Stomach (tissue), 9 donors: ENCODE data around the gene MTA2. TPM values are rescaled to one million over a fixed set of nuclear protein-coding genes. Genes with fewer than 3 reads are reported as not detected.

Experiments used
- DNase-seq, 2 donors: peaks; one replicate each; pipeline versions ENCODE4 v3.0.0 to v3.0.0-alpha.2; 2013 to 2019
- H3K27ac ChIP-seq, 5 donors: fragments of 200-600 bp in 4 of 5; sonication (generic) in 4 of 5; one replicate each; pipeline ENCODE4 v1.5.1; 2013 to 2019; ENCODE audit warnings: mild to moderate bottlenecking in 1 of 5, moderate library complexity in 1 of 5
- H3K27me3 ChIP-seq, 3 donors: fragments of 200-600 bp; sonication (generic); one replicate each; pipeline ENCODE4 v1.5.1; 2017 to 2019; ENCODE audit warnings: mixed run types in 1 of 3
- H3K36me3 ChIP-seq, 4 donors: fragments of 200-600 bp; sonication (generic); 1 replicate in 3 of 4; 2 replicates in 1 of 4; pipeline ENCODE4 v1.5.1; 2016 to 2019
- H3K4me1 ChIP-seq, 4 donors: fragments of 200-600 bp; sonication (generic); one replicate each; pipeline ENCODE4 v1.5.1; 2016 to 2019
- H3K4me3 ChIP-seq, 4 donors: fragments of 200-600 bp; sonication (generic) in 3 of 4; one replicate each; pipeline ENCODE4 v1.5.1; 2016 to 2019; ENCODE audit warnings: mild to moderate bottlenecking in 1 of 4
- H3K9me3 ChIP-seq, 4 donors: fragments of 200-600 bp; sonication (generic); one replicate each; pipeline ENCODE4 v1.5.1; 2016 to 2019
- CTCF ChIP-seq, 7 experiments: fragments of 450-650 bp in 4 of 7; fragments of 200-600 bp in 3 of 7; sonication (generic) in 3 of 7; IDR thresholded peaks; one replicate each; pipeline ENCODE4 v1.5.1; 2016 to 2019; ENCODE audit warnings: antibody characterized with exemption in 7 of 7, control low read depth in 2 of 7, mild to moderate bottlenecking in 1 of 7
- EP300 ChIP-seq: sonication (generic); formaldehyde crosslinking; IDR thresholded peaks from one replicate; pipeline ENCODE4 v1.6.1; 2017; ENCODE audit warnings: antibody characterized with exemption
- POLR2A ChIP-seq, 4 donors: fragments of 450-650 bp; IDR thresholded peaks; one replicate each; pipeline ENCODE4 v1.6.1; 2016; ENCODE audit warnings: antibody characterized with exemption in 4 of 4, control low read depth in 2 of 4, mild to moderate bottlenecking in 1 of 4, moderate library complexity in 1 of 4
- POLR2AphosphoS5 ChIP-seq, 3 donors: sonication (generic); formaldehyde crosslinking; IDR thresholded peaks; one replicate each; pipeline ENCODE4 v1.6.1; 2016; ENCODE audit warnings: antibody characterized with exemption in 3 of 3
- WGBS, 5 donors: extraction: QIAGEN DNeasy Blood & Tissue Kit in 3 of 5; methylation state at CpG; one replicate each; pipeline versions ENCODE4 v1.1.5 to v1.1.7; 2013 to 2018; 5-methylcytosine and 5-hydroxymethylcytosine counted together
- intact Hi-C: fragments of 100-400 bp; cut with DNase I; formaldehyde crosslinking; loops from one replicate; pipeline ENCODE4 v1.15.1; 2023; ENCODE audit warnings: low total_unique reads
- polyA plus RNA-seq, 3 donors: library from polyadenylated mRNA; stranded (reverse); fragments of 200-250 nt; gene quantifications; one replicate each; pipeline ENCODE4 v1.2.3, GENCODE V29; 2013
- total RNA-seq, 5 donors: library from RNA; depleted of rRNA; stranded (reverse); fragments of >200 nt; gene quantifications; one replicate each; pipeline versions ENCODE4 v1.1.0 to v1.2.3, GENCODE V29; 2014 to 2016
- donor health status: healthy with polysubstance abuse.
- donor health status: Bipolar disorder and iron deficiency.
- donor health status: healthy.

The MTA2 gene
- total and polyA plus RNA-seq, 8 donors = 32.8 to 110 (median 56.5) TPM

DNA sequence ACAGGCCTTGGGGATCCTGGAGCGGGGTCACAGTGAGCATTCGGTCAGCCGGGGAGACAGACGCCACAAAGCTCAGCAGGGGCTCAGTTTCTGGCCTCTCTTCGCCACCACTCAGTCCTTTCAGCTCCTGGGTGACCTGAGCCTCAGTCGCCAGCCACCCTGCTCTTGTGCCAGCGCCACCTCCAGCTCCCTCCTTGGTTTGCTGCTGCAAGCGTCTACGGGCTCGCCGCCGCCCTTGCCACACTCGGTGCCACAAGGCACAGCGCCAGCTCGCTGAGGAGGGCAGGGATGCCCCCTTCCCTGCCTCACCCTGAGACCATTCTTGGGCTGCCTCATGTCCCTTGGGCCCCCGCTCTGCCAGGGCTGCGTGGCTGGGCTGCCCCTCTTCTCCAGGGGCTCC is 26.5 kb downstream of the MTA2 start:
- Histone ChIP-seq H3K27ac (peak overlapping the region; percentile 84 to 95 (median 93)), H3K4me3 (peak overlapping the region; percentile 74 to 98 (median 84)), H3K4me1 (peaks cover 26 to 60% (median 51%) of the 10 kb centered on the region in 4 donors), H3K27me3 (no peaks in the 10 kb centered on the region), H3K36me3 (peaks cover 29 to 69% (median 68%) of the 10 kb centered on the region in 4 donors), H3K9me3 (no peaks in the 10 kb centered on the region)
- peak; percentile 39 to 63 for DNase-seq
- TF ChIP-seq POLR2A (IDR thresholded peaks at IDR 0.05) (no peak), EP300 (no peak), CTCF (IDR thresholded peaks at IDR 0.05) (no peak), POLR2AphosphoS5 (IDR thresholded peaks at IDR 0.05) (peak in 2 of 3 donors; percentile 19 to 22)
- intact Hi-C loops = no loop called here
- WGBS, 5 donors = 17 to 47% (median 30%) methylated on average over 16 to 17 of the region's 17 CpGs

GRCh38 chr11:62574363-62575071 is 27.1 kb downstream of the MTA2 start:
- peak overlapping the region; percentile 84 to 95 (median 93) for H3K27ac ChIP-seq
- no peaks in the 10 kb centered on the region for H3K9me3 ChIP-seq
- DNase-seq = peak; percentile 40 to 77
- peak overlapping the region; percentile 74 to 98 (median 84) for H3K4me3 ChIP-seq
- no peaks in the 10 kb centered on the region for H3K27me3 ChIP-seq
- WGBS, 5 donors = 0 to 1% (median 1%) methylated on average over 30 to 33 of the region's 33 CpGs
- H3K4me1 ChIP-seq = peaks cover 26 to 67% (median 54%) of the 10 kb centered on the region in 4 donors
- intact Hi-C loops = no loop called here
- H3K36me3 ChIP-seq = peaks cover 32 to 69% (median 68%) of the 10 kb centered on the region in 4 donors
- TF ChIP-seq POLR2A (IDR thresholded peaks at IDR 0.05) (no peak), CTCF (IDR thresholded peaks at IDR 0.05) (no peak), EP300 (no peak), POLR2AphosphoS5 (IDR thresholded peaks at IDR 0.05) (no peak)

GRCh38 chr11:62573592-62574362 is 27.9 kb downstream of the MTA2 start, which contains the start of gene EEF1G:
EEF1G (minus strand) TSS chr11:62573891; CDS start chr11:62573842, 49 bp downstream.
- H3K9me3 ChIP-seq = no peaks in the 10 kb centered on the region
- intact Hi-C loops = no loop called here
- peak; percentile 98 to 100 for DNase-seq
- no peaks in the 10 kb centered on the region for H3K27me3 ChIP-seq
- no peak for TF ChIP-seq CTCF (IDR thresholded peaks at IDR 0.05)
- peak in 2 of 4 donors; percentile 49 to 60 for TF ChIP-seq POLR2A (IDR thresholded peaks at IDR 0.05)
- peak; percentile 74 to 89 (median 86) for TF ChIP-seq POLR2AphosphoS5 (IDR thresholded peaks at IDR 0.05)
- no peak for TF ChIP-seq EP300
- peak within 1 kb of the TSS; percentile 84 to 95 (median 93) for H3K27ac ChIP-seq
- peaks cover 26 to 68% (median 56%) of the 10 kb centered on the region in 4 donors for H3K4me1 ChIP-seq
- peaks cover 38 to 69% (median 68%) of the 10 kb centered on the region in 4 donors for H3K36me3 ChIP-seq
- peak within 1 kb of the TSS; percentile 74 to 98 (median 84) for H3K4me3 ChIP-seq
- WGBS, 5 donors = 0 to 1% (median 1%) methylated on average over 46 of the region's 46 CpGs

DNA sequence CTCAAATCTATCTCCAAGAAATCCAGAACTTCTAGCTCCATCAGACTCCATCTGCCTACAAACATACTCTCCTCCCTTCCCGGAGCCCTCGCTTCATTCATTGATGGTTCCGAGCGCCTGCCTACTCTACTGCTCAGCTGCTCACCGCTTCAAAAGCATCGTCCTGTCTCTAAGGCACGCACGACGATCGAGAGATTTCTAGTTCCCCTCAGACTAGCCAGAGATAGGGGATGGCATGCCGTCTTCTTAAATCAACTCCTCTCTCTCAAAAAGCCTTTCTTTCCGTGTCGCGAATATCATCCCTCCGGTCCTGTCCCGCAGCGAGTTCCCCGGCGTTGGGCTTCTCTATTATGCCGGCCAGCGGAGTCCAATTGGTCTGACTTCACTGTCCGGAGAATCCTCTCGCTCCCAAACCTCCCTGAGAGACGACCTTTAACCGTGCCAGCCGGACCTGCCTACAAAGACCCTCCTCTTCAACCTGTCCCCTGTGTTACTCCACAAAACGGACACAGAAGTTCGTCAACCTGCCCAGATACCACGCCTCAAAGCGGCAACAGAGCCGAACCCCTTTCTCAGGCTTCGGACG is 28.6 kb downstream of the MTA2 start:
- no peaks in the 10 kb centered on the region for H3K9me3 ChIP-seq
- no peaks in the 10 kb centered on the region for H3K27me3 ChIP-seq
- intact Hi-C loops = no loop called here
- H3K4me1 ChIP-seq = peaks cover 26 to 73% (median 57%) of the 10 kb centered on the region in 4 donors
- H3K36me3 ChIP-seq = peaks cover 38 to 69% (median 68%) of the 10 kb centered on the region in 4 donors
- peak in 1 of 2 donors; percentile 52 for DNase-seq
- TF ChIP-seq POLR2A (IDR thresholded peaks at IDR 0.05) (no peak), POLR2AphosphoS5 (IDR thresholded peaks at IDR 0.05) (no peak), CTCF (IDR thresholded peaks at IDR 0.05) (no peak), EP300 (no peak)
- peak overlapping the region; percentile 74 to 98 (median 84) for H3K4me3 ChIP-seq
- peak overlapping the region; percentile 66 to 95 (median 93) for H3K27ac ChIP-seq
- WGBS, 5 donors = 0 to 1% (median 0%) methylated on average over 33 of the region's 33 CpGs
